ENCODE data around the gene FOXR2. TPM values are rescaled to one million over a fixed set of nuclear protein-coding genes. Genes with fewer than 3 reads are reported as not detected.

Gene FOXR2
- total RNA-seq: not detected
- not detected for polyA plus RNA-seq
- long read RNA-seq, donor 1: 0 reads
- long read RNA-seq, donor 2: 0 reads
- long read RNA-seq, donor 3: 0 reads

GRCh38 chrX:55623100-55623499 is at the start of gene FOXR2:
Gene FOXR2, plus strand, starts transcription at chrX:55623400. Its CDS starts 312 bp downstream, at chrX:55623712.
- ATAC-seq (no peak), DNase-seq (no peak)
- 88 to 96% methylated on average over 1 of the region's 1 CpG for WGBS, 2 donors
- Histone ChIP-seq H3K4me1 (no peaks in the 10 kb centered on the region), H3K4me3 (no peak within 1 kb of the TSS), H3K27me3 (peaks cover 0 to 30% (median 0%) of the 10 kb centered on the region in 7 donors), H3K36me3 (no peaks in the 10 kb centered on the region), H3K27ac (no peak within 1 kb of the TSS), H3K9me3 (no peaks in the 10 kb centered on the region)
- no peak for TF ChIP-seq CTCF (IDR thresholded peaks at IDR 0.05)
- intact Hi-C loops (cut with DNase I): no loop called here

GRCh38 chrX:55579115-55579514 is 44.1 kb upstream of the FOXR2 start:
- Histone ChIP-seq H3K27ac (no peak overlapping the region), H3K27me3 (peaks cover 0 to 31% (median 0%) of the 10 kb centered on the region in 7 donors), H3K9me3 (peaks cover 0 to 35% (median 9%) of the 10 kb centered on the region in 11 donors), H3K36me3 (no peaks in the 10 kb centered on the region), H3K4me1 (no peaks in the 10 kb centered on the region), H3K4me3 (no peak overlapping the region)
- intact Hi-C loops (cut with DNase I): no loop called here
- TF ChIP-seq CTCF (IDR thresholded peaks at IDR 0.05): no peak
- ATAC-seq (no peak), DNase-seq (no peak)

- no peak for ATAC-seq
- Histone ChIP-seq H3K4me1 (no peaks in the 10 kb centered on the region), H3K9me3 (peaks cover 0 to 35% (median 9%) of the 10 kb centered on the region in 11 donors), H3K27me3 (peaks cover 0 to 6% (median 0%) of the 10 kb centered on the region in 7 donors), H3K27ac (no peak overlapping the region), H3K36me3 (no peaks in the 10 kb centered on the region), H3K4me3 (no peak overlapping the region)
- 76 to 89% methylated on average over 1 of the region's 1 CpG for WGBS, 2 donors
- intact Hi-C loops (cut with DNase I): no loop called here
- TF ChIP-seq CTCF (IDR thresholded peaks at IDR 0.05): no peak
- no peak for DNase-seq
These were observed 40.8 kb upstream of the FOXR2 start for GRCh38 chrX:55582447-55582846.

GRCh38 chrX:55593296-55593695 is 29.9 kb upstream of the FOXR2 start:
- 74 to 85% methylated on average over 5 of the region's 5 CpGs for WGBS, 2 donors
- Histone ChIP-seq H3K9me3 (peaks cover 0 to 14% (median 0%) of the 10 kb centered on the region in 11 donors), H3K27ac (no peak overlapping the region), H3K4me3 (no peak overlapping the region), H3K36me3 (no peaks in the 10 kb centered on the region), H3K4me1 (no peaks in the 10 kb centered on the region), H3K27me3 (peaks cover 0 to 6% (median 0%) of the 10 kb centered on the region in 7 donors)
- DNase-seq (no peak), ATAC-seq (no peak)
- intact Hi-C loops (cut with DNase I): no loop called here
- no peak for TF ChIP-seq CTCF (IDR thresholded peaks at IDR 0.05)
